HG03575 (cell line): Measurements from ENCODE around the gene HOXD3.

Experiments
- ATAC-seq: cut with Tn5 transposase; IDR thresholded peaks from one replicate; pipeline ENCODE4 v1.9.1; 2021; ENCODE audit not compliant: unreplicated experiment, insufficient number of reproducible peaks, low FRiP score; ENCODE audit errors: extremely low read depth

HOXD3 gene

GRCh38 chr2:176120364-176121189 is 36.5 kb upstream of the HOXD3 start:
- no peak for ATAC-seq

- no peak for ATAC-seq
Observed at GRCh38 chr2:176121190-176122051, 35.7 kb upstream of the HOXD3 start.

- ATAC-seq: no peak
Observed at GRCh38 chr2:176122052-176122682, 34.9 kb upstream of the HOXD3 start.

- ATAC-seq: no peak
Observed at GRCh38 chr2:176122683-176123410, 34.3 kb upstream of the HOXD3 start, which contains the start of gene HOXD9. Gene HOXD9, plus strand, starts transcription at chr2:176122719. Its CDS starts 50 bp downstream, at chr2:176122769.

GRCh38 chr2:176123411-176124109 is 33.5 kb upstream of the HOXD3 start:
- ATAC-seq: no peak

- no peak for ATAC-seq
Observed at GRCh38 chr2:176124110-176124946, 32.8 kb upstream of the HOXD3 start.

GRCh38 chr2:176124947-176125771 is 31.9 kb upstream of the HOXD3 start:
- no peak for ATAC-seq

GRCh38 chr2:176125772-176126054 is 31.4 kb upstream of the HOXD3 start:
- ATAC-seq: no peak

- ATAC-seq: no peak
Observed at GRCh38 chr2:176126929-176127773, 30.0 kb upstream of the HOXD3 start.

GRCh38 chr2:176127774-176128072 is 29.4 kb upstream of the HOXD3 start:
- ATAC-seq: no peak

- no peak for ATAC-seq
Observed at GRCh38 chr2:176128172-176128981, 28.7 kb upstream of the HOXD3 start.

GRCh38 chr2:176128982-176129796 is 27.9 kb upstream of the HOXD3 start, which contains the start of gene HOXD8:
Gene HOXD8, plus strand, starts transcription at chr2:176129705. Its CDS starts 662 bp downstream, at chr2:176130367.
- ATAC-seq: no peak

- ATAC-seq: no peak
Observed at GRCh38 chr2:176129813-176130146, 27.3 kb upstream of the HOXD3 start.

GRCh38 chr2:176130147-176130956 is 26.8 kb upstream of the HOXD3 start:
- no peak for ATAC-seq
